Measurements from ENCODE around the gene PKP2. TPM values are rescaled to one million over a fixed set of nuclear protein-coding genes. Genes with fewer than 3 reads are reported as not detected.
"Not testable (repeated sequence)": the region's sequence is repeated elsewhere in the genome, so short reads cannot be mapped to it uniquely, and the experiment has no call there.

Gene PKP2
- polyA plus RNA-seq, 4 donors = 16.1 to 22.5 (median 19.3) TPM

- not testable (repeated sequence) for DNase-seq (ENCODE audit: low read depth in 4 of 4, low spot score in 2 of 4)
These were observed 24.2 kb downstream of the PKP2 start for GRCh38 chr12:32872416-32872815.

GRCh38 chr12:32870716-32871115 lies 25.9 kb downstream of the PKP2 start:
- DNase-seq (ENCODE audit: low read depth in 4 of 4, low spot score in 2 of 4) = no peak

- no peak for DNase-seq (ENCODE audit: low read depth in 4 of 4, low spot score in 2 of 4)
These were observed 27.7 kb downstream of the PKP2 start for GRCh38 chr12:32868885-32869284.

- DNase-seq (ENCODE audit: low read depth in 4 of 4, low spot score in 2 of 4) = no peak
These were observed 31.8 kb downstream of the PKP2 start for GRCh38 chr12:32864731-32865130.

- DNase-seq (ENCODE audit: low read depth in 4 of 4, low spot score in 2 of 4) = no peak
These were observed 33.4 kb downstream of the PKP2 start for GRCh38 chr12:32863128-32863527.

- not testable (repeated sequence) for DNase-seq (ENCODE audit: low read depth in 4 of 4, low spot score in 2 of 4)
These were observed 34.9 kb downstream of the PKP2 start for GRCh38 chr12:32861658-32862057.

GRCh38 chr12:32860192-32860591 lies 36.4 kb downstream of the PKP2 start:
- DNase-seq (ENCODE audit: low read depth in 4 of 4, low spot score in 2 of 4) = no peak

- DNase-seq (ENCODE audit: low read depth in 4 of 4, low spot score in 2 of 4) = no peak
These were observed 37.2 kb downstream of the PKP2 start for GRCh38 chr12:32859389-32859788.

GRCh38 chr12:32854716-32855115 lies 41.9 kb downstream of the PKP2 start:
- no peak for DNase-seq (ENCODE audit: low read depth in 4 of 4, low spot score in 2 of 4)

GRCh38 chr12:32854097-32854496 lies 42.5 kb downstream of the PKP2 start:
- DNase-seq (ENCODE audit: low read depth in 4 of 4, low spot score in 2 of 4) = no peak

GRCh38 chr12:32847287-32847686 lies 49.3 kb downstream of the PKP2 start:
- DNase-seq (ENCODE audit: low read depth in 4 of 4, low spot score in 2 of 4) = no peak

GRCh38 chr12:32846053-32846452 lies 50.5 kb downstream of the PKP2 start:
- no peak for DNase-seq (ENCODE audit: low read depth in 4 of 4, low spot score in 2 of 4)

- no peak for DNase-seq (ENCODE audit: low read depth in 4 of 4, low spot score in 2 of 4)
These were observed 53.0 kb downstream of the PKP2 start for GRCh38 chr12:32843528-32844095.

GRCh38 chr12:32841061-32841460 lies 55.5 kb downstream of the PKP2 start:
- no peak for DNase-seq (ENCODE audit: low read depth in 4 of 4, low spot score in 2 of 4)

GRCh38 chr12:32839828-32840227 lies 56.7 kb downstream of the PKP2 start:
- DNase-seq (ENCODE audit: low read depth in 4 of 4, low spot score in 2 of 4) = no peak

GRCh38 chr12:32837974-32838373 lies 58.6 kb downstream of the PKP2 start:
- DNase-seq (ENCODE audit: low read depth in 4 of 4, low spot score in 2 of 4) = no peak

- no peak for DNase-seq (ENCODE audit: low read depth in 4 of 4, low spot score in 2 of 4)
These were observed 59.9 kb downstream of the PKP2 start for GRCh38 chr12:32836710-32837109.

- DNase-seq (ENCODE audit: low read depth in 4 of 4, low spot score in 2 of 4) = no peak
These were observed 62.5 kb downstream of the PKP2 start for GRCh38 chr12:32834122-32834521.

GRCh38 chr12:32828552-32828951 lies 68.0 kb downstream of the PKP2 start:
- DNase-seq (ENCODE audit: low read depth in 4 of 4, low spot score in 2 of 4) = no peak

- no peak for DNase-seq (ENCODE audit: low read depth in 4 of 4, low spot score in 2 of 4)
These were observed 68.5 kb downstream of the PKP2 start for GRCh38 chr12:32828120-32828519.

- DNase-seq (ENCODE audit: low read depth in 4 of 4, low spot score in 2 of 4) = no peak
These were observed 69.7 kb downstream of the PKP2 start for GRCh38 chr12:32826807-32827412.

- no peak for DNase-seq (ENCODE audit: low read depth in 4 of 4, low spot score in 2 of 4)
These were observed 72.0 kb downstream of the PKP2 start for GRCh38 chr12:32824596-32824995.

- no peak for DNase-seq (ENCODE audit: low read depth in 4 of 4, low spot score in 2 of 4)
These were observed 74.2 kb downstream of the PKP2 start for GRCh38 chr12:32822344-32822743.

Data from left renal cortex interstitium (tissue), 4 donors.